ENCODE data around the gene SLC44A1.
A peak's percentile ranks its signal among the peaks of the same experiment; 100 is the strongest.

The SLC44A1 gene

GRCh38 chr9:105244003-105244733 lies at the start of gene SLC44A1:
Gene SLC44A1 (plus strand): TSS chr9:105244651. CDS start chr9:105244869, 218 bp downstream.
- peak; percentile 93 for DNase-seq

GRCh38 chr9:105195259-105195658 lies 49.2 kb upstream of the SLC44A1 start:
- no peak for DNase-seq

GRCh38 chr9:105198023-105198422 lies 46.4 kb upstream of the SLC44A1 start:
- DNase-seq: no peak

- DNase-seq: no peak
These were observed 45.6 kb upstream of the SLC44A1 start for GRCh38 chr9:105198865-105199264.

GRCh38 chr9:105204416-105204815 lies 40.0 kb upstream of the SLC44A1 start:
- no peak for DNase-seq

GRCh38 chr9:105205787-105206495 lies 38.5 kb upstream of the SLC44A1 start:
- DNase-seq: no peak

GRCh38 chr9:105206496-105206820 lies 38.0 kb upstream of the SLC44A1 start:
- DNase-seq: no peak

- DNase-seq: no peak
These were observed 37.4 kb upstream of the SLC44A1 start for GRCh38 chr9:105206821-105207699.

- DNase-seq: no peak
These were observed 27.8 kb upstream of the SLC44A1 start for GRCh38 chr9:105216440-105217178.

GRCh38 chr9:105218673-105219072 lies 25.8 kb upstream of the SLC44A1 start:
- no peak for DNase-seq

GRCh38 chr9:105219291-105219805 lies 25.1 kb upstream of the SLC44A1 start:
- no peak for DNase-seq

- DNase-seq: no peak
These were observed 24.0 kb upstream of the SLC44A1 start for GRCh38 chr9:105220451-105220850.

GRCh38 chr9:105223544-105224140 lies 20.8 kb upstream of the SLC44A1 start:
- DNase-seq: no peak

GRCh38 chr9:105226055-105226454 lies 18.4 kb upstream of the SLC44A1 start:
- no peak for DNase-seq

- DNase-seq: no peak
These were observed 12.2 kb upstream of the SLC44A1 start for GRCh38 chr9:105232207-105232606.

GRCh38 chr9:105233873-105234272 lies 10.6 kb upstream of the SLC44A1 start:
- no peak for DNase-seq

- DNase-seq: no peak
These were observed 8.2 kb upstream of the SLC44A1 start for GRCh38 chr9:105236261-105236660.

- DNase-seq: no peak
These were observed 7.2 kb upstream of the SLC44A1 start for GRCh38 chr9:105237246-105237645.

- no peak for DNase-seq
These were observed 6.1 kb upstream of the SLC44A1 start for GRCh38 chr9:105238302-105238701.

GRCh38 chr9:105241356-105242043 lies 3.0 kb upstream of the SLC44A1 start:
- no peak for DNase-seq

GRCh38 chr9:105242062-105242461 lies 2.4 kb upstream of the SLC44A1 start:
- no peak for DNase-seq

- no peak for DNase-seq
These were observed 1.9 kb upstream of the SLC44A1 start for GRCh38 chr9:105242557-105242956.
